ENCODE data around the gene VGLL4. TPM values are rescaled to one million over a fixed set of nuclear protein-coding genes. Genes with fewer than 3 reads are reported as not detected.
A peak's percentile ranks its signal among the peaks of the same experiment; 100 is the strongest.

VGLL4 gene
- total RNA-seq, 4 donors from 2014 or later = 53.4 to 128 (median 58.2) TPM

DNA sequence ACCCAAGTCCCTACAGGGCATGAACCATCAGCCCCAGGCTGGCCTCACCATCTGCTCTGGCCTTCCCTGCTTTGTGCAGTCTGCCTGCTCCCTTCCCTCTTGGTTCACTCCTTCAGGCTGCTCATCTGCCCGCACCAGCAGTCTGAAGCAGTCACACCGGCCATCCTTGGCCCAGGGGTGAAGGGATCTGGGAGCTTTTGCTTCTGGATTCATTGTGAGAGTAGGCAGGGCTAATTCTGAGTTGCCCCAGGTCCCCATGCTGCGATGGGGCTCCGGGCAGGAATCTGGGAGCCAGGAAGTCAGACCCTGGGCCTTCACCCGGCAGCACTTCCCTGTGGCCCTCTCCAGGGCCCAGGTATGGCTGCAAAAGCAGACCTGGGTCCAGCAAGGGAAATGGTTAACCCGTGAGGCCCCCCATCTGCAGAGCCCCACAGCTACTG is 99.7 kb downstream of the VGLL4 start:
- no peaks in the 10 kb centered on the region for H3K27me3 ChIP-seq
- H3K4me1 ChIP-seq = peaks cover 0 to 22% (median 9%) of the 10 kb centered on the region in 3 donors
- no peaks in the 10 kb centered on the region for H3K36me3 ChIP-seq
- H3K4me3 ChIP-seq = no peak overlapping the region
- peaks cover 0 to 6% (median 0%) of the 10 kb centered on the region in 3 donors for H3K9me3 ChIP-seq
- peak overlapping the region in 2 of 4 donors; percentile 14 to 64 for H3K27ac ChIP-seq
- ATAC-seq = no peak
- TF ChIP-seq POLR2A (IDR thresholded peaks at IDR 0.05) (no peak), EP300 (IDR thresholded peaks at IDR 0.05) (no peak), CTCF (IDR thresholded peaks at IDR 0.05) (no peak), POLR2AphosphoS5 (IDR thresholded peaks at IDR 0.05) (no peak)
- 94% methylated on average over 3 of the region's 6 CpGs; no CpG with 5 or more reads in 1 of the 2 donors for WGBS, 2 donors (ENCODE audit: low coverage in 1 of 2)

- no peak overlapping the region for H3K4me3 ChIP-seq
- no peak for TF ChIP-seq POLR2AphosphoS5 (IDR thresholded peaks at IDR 0.05)
- TF ChIP-seq EP300 (IDR thresholded peaks at IDR 0.05) = no peak
- no peak for TF ChIP-seq CTCF (IDR thresholded peaks at IDR 0.05)
- no peak for TF ChIP-seq POLR2A (IDR thresholded peaks at IDR 0.05)
- H3K9me3 ChIP-seq = peaks cover 0 to 6% (median 0%) of the 10 kb centered on the region in 3 donors
- H3K27ac ChIP-seq = no peak overlapping the region
- no peak for ATAC-seq
- WGBS, 2 donors (ENCODE audit: low coverage in 1 of 2) = 89% methylated on average over 12 of the region's 19 CpGs; no CpG with 5 or more reads in 1 of the 2 donors
- H3K27me3 ChIP-seq = no peaks in the 10 kb centered on the region
- no peaks in the 10 kb centered on the region for H3K36me3 ChIP-seq
- H3K4me1 ChIP-seq = peaks cover 0 to 22% (median 9%) of the 10 kb centered on the region in 3 donors
Measured at GRCh38 chr3:11543141-11543947, 100.4 kb downstream of the VGLL4 start.

GRCh38 chr3:11542551-11542950 is 101.2 kb downstream of the VGLL4 start:
- WGBS, 2 donors (ENCODE audit: low coverage in 1 of 2) = 87 to 92% methylated on average over 3 to 4 of the region's 7 CpGs
- Histone ChIP-seq H3K9me3 (peaks cover 0 to 6% (median 0%) of the 10 kb centered on the region in 3 donors), H3K4me1 (peaks cover 0 to 22% (median 9%) of the 10 kb centered on the region in 3 donors), H3K36me3 (no peaks in the 10 kb centered on the region), H3K27me3 (no peaks in the 10 kb centered on the region), H3K27ac (no peak overlapping the region), H3K4me3 (no peak overlapping the region)
- no peak for TF ChIP-seq POLR2A (IDR thresholded peaks at IDR 0.05)
- TF ChIP-seq EP300 (IDR thresholded peaks at IDR 0.05) = no peak
- no peak for TF ChIP-seq POLR2AphosphoS5 (IDR thresholded peaks at IDR 0.05)
- TF ChIP-seq CTCF (IDR thresholded peaks at IDR 0.05) = no peak
- no peak for ATAC-seq

DNA sequence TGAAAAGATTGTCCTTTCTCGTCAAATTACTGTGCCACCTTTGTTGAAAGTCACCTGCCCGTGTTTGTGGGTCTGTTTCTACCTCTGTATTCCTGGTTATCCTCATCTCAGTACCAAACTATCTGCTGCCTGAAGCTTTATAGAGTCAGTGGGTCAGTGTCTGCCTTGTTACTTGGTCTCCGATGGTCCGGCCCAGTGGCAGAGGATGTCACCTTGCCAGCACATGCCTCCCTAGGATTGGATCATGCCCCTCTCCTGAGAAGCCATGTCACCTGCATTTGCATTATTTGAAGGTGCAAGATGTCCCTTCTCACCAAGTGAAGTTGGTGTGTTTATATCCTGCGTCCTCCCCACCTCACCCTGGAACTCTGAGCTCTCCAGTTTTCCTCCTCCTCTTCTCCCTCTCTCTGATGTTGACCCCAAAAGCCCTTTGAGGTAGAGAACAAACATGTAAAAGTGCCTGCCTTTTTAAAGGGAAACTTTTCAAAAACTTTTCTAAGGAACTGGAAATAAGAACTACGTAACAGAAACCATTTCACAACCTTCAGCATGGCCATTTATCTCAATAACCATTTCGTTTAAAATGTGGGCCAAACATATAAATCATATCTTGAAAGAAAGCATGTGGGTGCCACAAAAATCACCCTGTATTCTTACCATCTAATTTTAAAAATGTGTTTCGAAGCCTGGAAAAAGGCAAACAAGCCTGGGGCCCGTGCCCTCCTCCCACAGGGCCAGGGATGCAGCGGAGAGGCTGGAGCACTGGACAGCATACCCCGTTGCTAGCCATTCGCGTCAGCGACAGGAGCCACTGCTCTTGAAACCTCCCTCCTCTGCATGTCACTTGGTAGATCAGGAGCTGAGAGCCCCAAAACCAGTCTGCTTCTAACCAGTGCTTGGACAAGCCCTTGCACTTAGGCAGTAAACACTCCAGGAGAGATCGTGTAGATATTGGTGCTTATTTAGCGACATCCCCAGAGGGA is 102.1 kb downstream of the VGLL4 start:
- Histone ChIP-seq H3K27ac (no peak overlapping the region), H3K9me3 (peaks cover 0 to 6% (median 0%) of the 10 kb centered on the region in 3 donors), H3K27me3 (no peaks in the 10 kb centered on the region), H3K4me3 (no peak overlapping the region), H3K4me1 (peaks cover 0 to 22% (median 9%) of the 10 kb centered on the region in 3 donors), H3K36me3 (no peaks in the 10 kb centered on the region)
- WGBS, 2 donors (ENCODE audit: low coverage in 1 of 2) = 68 to 80% methylated on average over 8 to 10 of the region's 16 CpGs
- no peak for ATAC-seq
- TF ChIP-seq POLR2AphosphoS5 (IDR thresholded peaks at IDR 0.05) = peak; percentile 57
- TF ChIP-seq CTCF (IDR thresholded peaks at IDR 0.05) = no peak
- no peak for TF ChIP-seq POLR2A (IDR thresholded peaks at IDR 0.05)
- no peak for TF ChIP-seq EP300 (IDR thresholded peaks at IDR 0.05)

Measured in gastroesophageal sphincter (tissue), 4 donors.